ENCODE measurements around the gene ARID3B. TPM values are rescaled to one million over a fixed set of nuclear protein-coding genes. Genes with fewer than 3 reads are reported as not detected.
"Not testable (repeated sequence)": the region's sequence is repeated elsewhere in the genome, so short reads cannot be mapped to it uniquely, and the experiment has no call there.

Gene ARID3B
- total and polyA plus RNA-seq, 4 donors = 6.6 to 10.5 (median 10.2) TPM

GRCh38 chr15:74504836-74505235 lies 36.2 kb upstream of the ARID3B start:
- H3K9ac ChIP-seq (ENCODE audit: insufficient read depth in 1 of 2, low read length in 2 of 2) = no peak overlapping the region
- H3K27ac ChIP-seq (ENCODE audit: low read depth in 1 of 2, low read length in 1 of 2) = no peak overlapping the region
- WGBS, 2 donors = 96% methylated on average over 4 of the region's 4 CpGs
- DNase-seq = no peak
- no peak for ATAC-seq (ENCODE audit: insufficient read depth, low FRiP score)
- no peaks in the 10 kb centered on the region for H3K4me1 ChIP-seq (ENCODE audit: control insufficient read depth in 5 of 5, insufficient read depth in 5 of 5, low read length in 5 of 5)
- no peak overlapping the region for H3K4me3 ChIP-seq
- TF ChIP-seq, protein P1, sequence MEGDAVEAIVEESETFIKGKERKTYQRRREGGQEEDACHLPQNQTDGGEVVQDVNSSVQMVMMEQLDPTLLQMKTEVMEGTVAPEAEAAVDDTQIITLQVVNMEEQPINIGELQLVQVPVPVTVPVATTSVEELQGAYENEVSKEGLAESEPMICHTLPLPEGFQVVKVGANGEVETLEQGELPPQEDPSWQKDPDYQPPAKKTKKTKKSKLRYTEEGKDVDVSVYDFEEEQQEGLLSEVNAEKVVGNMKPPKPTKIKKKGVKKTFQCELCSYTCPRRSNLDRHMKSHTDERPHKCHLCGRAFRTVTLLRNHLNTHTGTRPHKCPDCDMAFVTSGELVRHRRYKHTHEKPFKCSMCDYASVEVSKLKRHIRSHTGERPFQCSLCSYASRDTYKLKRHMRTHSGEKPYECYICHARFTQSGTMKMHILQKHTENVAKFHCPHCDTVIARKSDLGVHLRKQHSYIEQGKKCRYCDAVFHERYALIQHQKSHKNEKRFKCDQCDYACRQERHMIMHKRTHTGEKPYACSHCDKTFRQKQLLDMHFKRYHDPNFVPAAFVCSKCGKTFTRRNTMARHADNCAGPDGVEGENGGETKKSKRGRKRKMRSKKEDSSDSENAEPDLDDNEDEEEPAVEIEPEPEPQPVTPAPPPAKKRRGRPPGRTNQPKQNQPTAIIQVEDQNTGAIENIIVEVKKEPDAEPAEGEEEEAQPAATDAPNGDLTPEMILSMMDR (IDR thresholded peaks at IDR 0.05; ENCODE audit: control extremely low read depth, extremely low read depth) = no peak
- no peaks in the 10 kb centered on the region for H3K9me3 ChIP-seq (ENCODE audit: control insufficient read depth in 4 of 4, insufficient read depth in 3 of 4, low read length in 3 of 4)
- H3K27me3 ChIP-seq (ENCODE audit: control insufficient read depth in 3 of 3, insufficient read depth in 3 of 3, low read length in 2 of 3) = no peaks in the 10 kb centered on the region
- peaks cover 0 to 4% (median 1%) of the 10 kb centered on the region in 4 donors for H3K36me3 ChIP-seq (ENCODE audit: control insufficient read depth in 4 of 4, insufficient read depth in 4 of 4, low read length in 4 of 4)

DNA sequence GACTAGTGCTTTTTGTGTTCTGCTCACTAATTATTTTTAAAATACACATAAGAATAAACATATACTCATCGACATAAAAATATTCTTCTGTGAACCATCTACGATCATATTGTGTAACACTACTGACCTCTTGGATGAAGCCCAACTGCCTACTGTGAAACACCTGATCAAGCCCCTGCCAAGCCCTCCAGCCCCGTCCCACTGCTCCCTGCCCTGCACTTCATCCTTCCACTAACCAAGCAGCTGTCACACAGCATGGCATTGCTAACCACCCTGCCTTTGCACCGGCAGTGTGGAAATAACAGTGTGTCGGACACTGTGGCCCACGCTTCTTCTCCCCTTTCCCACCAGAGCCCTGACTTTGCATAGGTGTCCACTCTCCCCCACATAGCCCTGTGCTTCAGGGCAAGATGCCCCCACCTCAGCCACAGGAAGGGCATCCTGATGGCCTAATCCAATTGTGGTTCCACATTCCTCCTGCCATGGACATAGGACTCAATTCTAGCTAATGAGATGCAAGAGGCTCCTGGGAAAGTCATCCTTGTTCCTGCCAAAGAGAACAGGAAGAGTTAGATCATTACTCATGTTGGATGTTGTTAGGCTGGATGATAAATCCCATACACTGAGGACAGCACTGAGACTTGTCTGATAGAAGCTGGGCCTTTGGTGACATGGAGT lies 35.0 kb upstream of the ARID3B start:
- H3K27me3 ChIP-seq (ENCODE audit: control insufficient read depth in 3 of 3, insufficient read depth in 3 of 3, low read length in 2 of 3) = no peaks in the 10 kb centered on the region
- no peak for DNase-seq
- H3K27ac ChIP-seq (ENCODE audit: low read depth in 1 of 2, low read length in 1 of 2) = no peak overlapping the region
- no peaks in the 10 kb centered on the region for H3K9me3 ChIP-seq (ENCODE audit: control insufficient read depth in 4 of 4, insufficient read depth in 3 of 4, low read length in 3 of 4)
- no peak overlapping the region for H3K4me3 ChIP-seq
- TF ChIP-seq, protein P1 (IDR thresholded peaks at IDR 0.05; ENCODE audit: control extremely low read depth, extremely low read depth) = no peak
- no peak for ATAC-seq (ENCODE audit: insufficient read depth, low FRiP score)
- H3K36me3 ChIP-seq (ENCODE audit: control insufficient read depth in 4 of 4, insufficient read depth in 4 of 4, low read length in 4 of 4) = peaks cover 0 to 4% (median 1%) of the 10 kb centered on the region in 4 donors
- H3K4me1 ChIP-seq (ENCODE audit: control insufficient read depth in 5 of 5, insufficient read depth in 5 of 5, low read length in 5 of 5) = no peaks in the 10 kb centered on the region
- WGBS, 2 donors = 85 to 87% methylated on average over 6 of the region's 6 CpGs
- H3K9ac ChIP-seq (ENCODE audit: insufficient read depth in 1 of 2, low read length in 2 of 2) = no peak overlapping the region

GRCh38 chr15:74506515-74506840 lies 34.5 kb upstream of the ARID3B start:
- Histone ChIP-seq H3K9me3 (ENCODE audit: control insufficient read depth in 4 of 4, insufficient read depth in 3 of 4, low read length in 3 of 4) (no peaks in the 10 kb centered on the region), H3K27me3 (ENCODE audit: control insufficient read depth in 3 of 3, insufficient read depth in 3 of 3, low read length in 2 of 3) (no peaks in the 10 kb centered on the region), H3K9ac (ENCODE audit: insufficient read depth in 1 of 2, low read length in 2 of 2) (no peak overlapping the region), H3K4me3 (no peak overlapping the region), H3K27ac (ENCODE audit: low read depth in 1 of 2, low read length in 1 of 2) (no peak overlapping the region), H3K4me1 (ENCODE audit: control insufficient read depth in 5 of 5, insufficient read depth in 5 of 5, low read length in 5 of 5) (no peaks in the 10 kb centered on the region), H3K36me3 (ENCODE audit: control insufficient read depth in 4 of 4, insufficient read depth in 4 of 4, low read length in 4 of 4) (peaks cover 0 to 4% (median 1%) of the 10 kb centered on the region in 4 donors)
- TF ChIP-seq, protein P1 (IDR thresholded peaks at IDR 0.05; ENCODE audit: control extremely low read depth, extremely low read depth) = no peak
- ATAC-seq (ENCODE audit: insufficient read depth, low FRiP score) = no peak
- DNase-seq = no peak
- 96 to 100% methylated on average over 4 of the region's 4 CpGs for WGBS, 2 donors

DNA sequence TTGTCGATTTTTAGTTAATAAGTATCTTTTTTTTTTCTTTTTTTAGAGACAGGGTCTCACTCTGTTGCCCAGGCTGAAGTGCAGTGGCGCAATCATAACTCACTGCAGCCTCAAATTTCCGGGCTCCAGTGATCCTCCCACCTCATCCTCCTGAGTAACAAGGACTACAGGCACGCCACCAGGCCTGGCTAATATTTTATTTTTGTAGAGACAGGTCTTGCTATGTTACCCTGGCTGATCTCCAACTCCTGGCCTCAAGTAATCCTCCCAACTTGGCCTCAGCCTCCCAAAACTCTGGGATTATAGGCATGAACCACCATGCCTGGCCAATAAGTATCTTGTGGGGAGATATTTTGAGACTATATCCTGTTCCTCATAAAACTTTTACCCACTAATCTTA lies 29.4 kb upstream of the ARID3B start:
- Histone ChIP-seq H3K9me3 (ENCODE audit: control insufficient read depth in 4 of 4, insufficient read depth in 3 of 4, low read length in 3 of 4) (no peaks in the 10 kb centered on the region), H3K4me3 (no peak overlapping the region), H3K4me1 (ENCODE audit: control insufficient read depth in 5 of 5, insufficient read depth in 5 of 5, low read length in 5 of 5) (no peaks in the 10 kb centered on the region), H3K9ac (ENCODE audit: insufficient read depth in 1 of 2, low read length in 2 of 2) (no peak overlapping the region), H3K36me3 (ENCODE audit: control insufficient read depth in 4 of 4, insufficient read depth in 4 of 4, low read length in 4 of 4) (no peaks in the 10 kb centered on the region), H3K27me3 (ENCODE audit: control insufficient read depth in 3 of 3, insufficient read depth in 3 of 3, low read length in 2 of 3) (no peaks in the 10 kb centered on the region), H3K27ac (ENCODE audit: low read depth in 1 of 2, low read length in 1 of 2) (peak overlapping the region in 1 of 2 donors; percentile 60)
- 65 to 72% methylated on average over 4 of the region's 4 CpGs for WGBS, 2 donors
- ATAC-seq (ENCODE audit: insufficient read depth, low FRiP score) (no peak), DNase-seq (no peak)
- TF ChIP-seq, protein P1 (IDR thresholded peaks at IDR 0.05; ENCODE audit: control extremely low read depth, extremely low read depth) = no peak

GRCh38 chr15:74514059-74514458 lies 27.0 kb upstream of the ARID3B start:
- not testable (repeated sequence) for H3K9ac ChIP-seq (ENCODE audit: insufficient read depth in 1 of 2, low read length in 2 of 2); H3K36me3 ChIP-seq (ENCODE audit: control insufficient read depth in 4 of 4, insufficient read depth in 4 of 4, low read length in 4 of 4); H3K4me1 ChIP-seq (ENCODE audit: control insufficient read depth in 5 of 5, insufficient read depth in 5 of 5, low read length in 5 of 5); H3K9me3 ChIP-seq (ENCODE audit: control insufficient read depth in 4 of 4, insufficient read depth in 3 of 4, low read length in 3 of 4); H3K27me3 ChIP-seq (ENCODE audit: control insufficient read depth in 3 of 3, insufficient read depth in 3 of 3, low read length in 2 of 3); ATAC-seq (ENCODE audit: insufficient read depth, low FRiP score); H3K27ac ChIP-seq (ENCODE audit: low read depth in 1 of 2, low read length in 1 of 2); H3K4me3 ChIP-seq; DNase-seq
- WGBS, 2 donors = 77 to 85% methylated on average over 4 of the region's 4 CpGs
